ENCODE data around the gene TTC38.

Gene TTC38

GRCh38 chr22:46335201-46336118 lies 67.7 kb downstream of the TTC38 start, which contains the start of gene TRMU:
Gene TRMU, plus strand, starts transcription at chr22:46335714. Its CDS starts 51 bp downstream, at chr22:46335765.
- no peak for DNase-seq

DNA sequence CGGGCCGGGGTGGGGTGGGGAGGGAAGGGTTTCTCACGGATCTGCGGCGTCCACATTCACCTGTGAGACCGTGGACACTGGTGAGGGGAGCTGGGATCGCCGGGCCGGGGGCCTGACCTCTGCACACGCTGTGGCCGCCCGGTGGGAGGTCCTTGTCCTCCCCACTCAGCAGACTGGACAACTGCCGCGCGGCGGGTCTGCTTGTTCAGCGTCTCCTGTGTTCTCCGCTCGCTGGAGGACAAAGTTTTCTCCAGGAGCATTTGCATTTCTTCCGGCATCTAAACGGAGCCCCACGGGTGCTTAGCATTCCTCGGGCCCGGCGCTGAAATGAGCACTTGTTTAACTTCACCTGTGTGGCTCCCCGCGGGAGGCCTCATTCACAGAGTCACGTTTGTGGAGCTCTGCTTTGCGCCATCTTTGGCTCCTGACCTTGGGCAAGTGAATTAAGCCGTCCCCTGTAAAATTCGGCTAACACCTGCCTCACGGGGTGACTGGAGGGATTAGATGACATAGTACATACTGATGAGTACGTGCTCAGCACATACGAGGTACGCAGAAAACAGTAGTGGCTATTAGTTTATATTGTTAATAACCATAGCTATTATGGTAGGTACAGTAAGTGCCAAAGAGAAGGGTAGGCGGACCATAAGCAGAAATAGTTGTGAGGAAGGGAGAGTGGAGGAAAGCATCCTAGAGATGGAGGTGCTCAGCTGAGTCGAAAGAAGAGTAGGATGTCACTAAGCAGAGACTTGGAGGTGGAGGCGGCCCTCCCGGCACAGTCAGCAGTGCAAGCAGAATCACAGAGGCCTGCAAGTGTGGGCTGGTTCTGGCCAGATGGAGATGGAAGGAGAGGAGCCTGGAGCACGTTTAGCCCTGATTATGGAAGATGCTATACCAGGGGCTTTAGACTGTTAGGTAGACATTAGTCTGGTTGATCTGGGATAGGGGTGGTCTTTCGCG lies 68.6 kb downstream of the TTC38 start:
- no peak for DNase-seq

GRCh38 chr22:46337870-46338269 lies 70.1 kb downstream of the TTC38 start:
- no peak for DNase-seq

DNA sequence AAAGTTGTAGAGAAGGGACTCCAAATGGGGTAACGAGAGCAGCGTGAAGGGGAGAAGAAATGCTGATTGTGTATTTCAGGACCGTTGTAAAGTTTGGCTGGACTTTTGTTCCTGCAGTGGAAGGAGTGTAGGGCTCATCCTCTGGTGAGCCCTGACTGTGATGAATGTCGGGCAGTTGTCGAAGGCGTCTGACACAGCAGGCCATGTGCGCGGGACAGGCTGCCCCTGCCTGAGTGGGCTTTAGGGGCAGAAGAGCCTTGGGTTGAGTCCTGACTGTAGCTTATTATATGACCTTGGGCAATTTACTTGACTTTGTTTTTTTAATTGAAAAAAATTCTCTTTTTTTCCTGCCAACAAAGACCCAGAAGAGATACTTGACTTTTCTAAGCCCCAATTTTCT lies 70.8 kb downstream of the TTC38 start:
- no peak for DNase-seq

GRCh38 chr22:46339956-46340355 lies 72.1 kb downstream of the TTC38 start:
- no peak for DNase-seq

DNA sequence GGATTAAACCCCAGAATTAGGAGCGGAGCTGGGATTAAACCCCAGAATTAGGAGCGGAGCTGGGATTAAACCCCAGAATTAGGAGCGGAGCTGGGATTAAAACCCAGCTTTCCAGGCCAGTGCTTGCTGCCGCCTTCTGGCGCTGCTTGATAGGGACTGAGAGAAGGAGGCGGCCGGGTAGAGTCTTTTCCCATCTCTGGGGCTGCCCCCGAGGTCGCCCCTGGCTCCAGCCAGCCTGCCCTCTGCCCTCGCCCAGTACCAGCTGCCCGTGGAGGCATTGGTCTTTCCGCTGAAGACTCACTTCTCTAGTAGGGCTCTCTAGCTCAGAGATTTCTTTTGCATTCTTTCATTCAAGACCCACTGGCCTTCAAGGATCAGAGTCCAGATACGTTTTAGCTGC lies 72.9 kb downstream of the TTC38 start:
- DNase-seq = no peak
